HepG2 (cell line): Measurements from ENCODE around the gene SCAMP3. TPM values are rescaled to one million over a fixed set of nuclear protein-coding genes. Genes with fewer than 3 reads are reported as not detected.

Experiments used
- AHR ChIP-seq: IDR thresholded peaks from 2 replicates; pipeline ENCODE4 v1.6.1; 2018; ENCODE audit warnings: missing genetic modification reagents, missing compliant biosample characterization
- ASH2L ChIP-seq: fragments of 300-600, 200-600 bp; sonication (generic); IDR thresholded peaks from 2 replicates; pipeline ENCODE4 v1.7.0; 2017; ENCODE audit warnings: low read depth, mild to moderate bottlenecking, moderate library complexity, mixed read lengths, low read length; ENCODE audit not compliant: insufficient read length
- ERF ChIP-seq: IDR thresholded peaks from 2 replicates; pipeline ENCODE4 v1.6.1; 2018; ENCODE audit warnings: missing biosample characterization, missing genetic modification reagents
- FOXA3 ChIP-seq: IDR thresholded peaks from 2 replicates; pipeline ENCODE4 v1.6.1; 2016; ENCODE audit warnings: missing genetic modification reagents, missing compliant biosample characterization
- GRHL1 ChIP-seq: sonication (generic); formaldehyde crosslinking; conservative IDR thresholded peaks from 2 replicates; pipeline ENCODE4 v1.8.0; 2022; ENCODE audit warnings: missing genetic modification reagents
- IRF2 ChIP-seq: IDR thresholded peaks from 2 replicates; pipeline ENCODE4 v1.6.1; 2018; ENCODE audit warnings: missing genetic modification reagents, missing compliant biosample characterization
- NR0B2 ChIP-seq: sonication (generic); formaldehyde crosslinking; IDR thresholded peaks from 2 replicates; pipeline ENCODE4 v1.4.0; 2020; ENCODE audit warnings: mild to moderate bottlenecking, missing genetic modification reagents
- NR2C2 ChIP-seq: sonication (generic); formaldehyde crosslinking; IDR thresholded peaks from 2 replicates; pipeline ENCODE4 v1.4.0; 2020; ENCODE audit warnings: missing genetic modification reagents, mild to moderate bottlenecking, moderate library complexity, borderline replicate concordance
- SAFB2 ChIP-seq: sonication (generic); formaldehyde crosslinking; IDR thresholded peaks from 2 replicates; pipeline ENCODE4 v1.5.1; 2020; ENCODE audit warnings: missing genetic modification reagents, low read depth, mild to moderate bottlenecking, borderline replicate concordance
- THAP7 ChIP-seq: sonication (generic); formaldehyde crosslinking; IDR thresholded peaks from 2 replicates; pipeline ENCODE4 v1.8.1; 2023; ENCODE audit warnings: mild to moderate bottlenecking, missing genetic modification reagents
- ZBTB10 ChIP-seq: sonication (generic); formaldehyde crosslinking; IDR thresholded peaks from 2 replicates; pipeline ENCODE4 v1.4.0; 2020; ENCODE audit warnings: missing genetic modification reagents, borderline replicate concordance
- ZNF142 ChIP-seq: sonication (generic); formaldehyde crosslinking; IDR thresholded peaks from 2 replicates; pipeline ENCODE4 v1.4.0; 2020; ENCODE audit warnings: missing genetic modification reagents
- ZNF224 ChIP-seq: sonication (generic); formaldehyde crosslinking; IDR thresholded peaks from 2 replicates; pipeline ENCODE4 v1.5.0; 2020; ENCODE audit warnings: mild to moderate bottlenecking, missing genetic modification reagents
- ZNF446 ChIP-seq: sonication (generic); formaldehyde crosslinking; IDR thresholded peaks from 2 replicates; pipeline ENCODE4 v1.5.0; 2020; ENCODE audit warnings: mild to moderate bottlenecking, missing genetic modification reagents
- polyA plus RNA-seq, 8 experiments: library from polyadenylated mRNA; depleted of rRNA in 3 of 8; stranded (reverse) in 7 of 8; unstranded in 1 of 8; fragments of >200 nt; fragmentation: Illumina TruSeq in 4 of 8; extraction: Trizol in 4 of 8; gene quantifications; 2 replicates each; pipeline versions ENCODE4 v1.2.1 to v1.2.3, GENCODE V29; 2011 to 2016; ENCODE audit warnings: low read depth in 4 of 8, missing spikeins in 1 of 8, mixed read lengths in 1 of 8; ENCODE audit not compliant: insufficient read depth in 1 of 8
- total RNA-seq, 5 experiments: library from RNA; depleted of rRNA; stranded (reverse); fragments of >200 nt; fragmentation: Illumina TruSeq; extraction: Trizol; gene quantifications; 2 replicates each; pipeline ENCODE4 v1.2.3, GENCODE V29; 2016; ENCODE audit warnings: low read depth in 1 of 5

SCAMP3 gene
- total and polyA plus RNA-seq, 2 of the 13 experiments (the other 11 are each of a cell fraction or from before 2014, with no cell fraction given) = 46.8 to 83.3 TPM

GRCh38 chr1:155277070-155277901 lies 15.1 kb upstream of the SCAMP3 start, which contains the start of gene HCN3 (continued):
- TF ChIP-seq AHR (CRISPR knock-in tag) (0 out of 2 replicates have a peak, but pooled peaks have one; percentile 41), ERF (CRISPR knock-in tag) (peak; percentile 50), ZBTB10 (CRISPR knock-in tag) (peak; percentile 33; the same call in 1 of the 2 replicates), IRF2 (CRISPR knock-in tag) (peak; percentile 50; the same call in 1 of the 2 replicates), ASH2L (peak; percentile 51), FOXA3 (CRISPR knock-in tag) (peak; percentile 25), ZNF446 (CRISPR knock-in tag) (peak; percentile 70; the same call in 1 of the 2 replicates), GRHL1 (CRISPR knock-in tag) (no peak), THAP7 (CRISPR knock-in tag) (0 out of 2 replicates have a peak, but pooled peaks have one; percentile 52), NR2C2 (peak; percentile 54), NR0B2 (0 out of 2 replicates have a peak, but pooled peaks have one; percentile 22), ZNF142 (0 out of 2 replicates have a peak, but pooled peaks have one; percentile 20), SAFB2 (CRISPR knock-in tag) (0 out of 2 replicates have a peak, but pooled peaks have one; percentile 66), ZNF224 (CRISPR knock-in tag) (no peak)
